HFFc6 (cell line): ENCODE measurements around the gene CSMD2. TPM values are rescaled to one million over a fixed set of nuclear protein-coding genes. Genes with fewer than 3 reads are reported as not detected.
A peak's percentile ranks its signal among the peaks of the same experiment; 100 is the strongest.

Experiments used
- DNase-seq: peaks from one replicate; pipeline ENCODE4 v3.0.0-alpha.2; 2018
- H3K27ac Mint-ChIP-seq: 2 replicates; pipeline ENCODE4 v1.8.0; 2020; ENCODE audit warnings: mild to moderate bottlenecking, mixed read lengths
- H3K27me3 Mint-ChIP-seq: 2 replicates; pipeline ENCODE4 v1.8.0; 2021; ENCODE audit warnings: mild to moderate bottlenecking, moderate library complexity, mixed read lengths; ENCODE audit not compliant: insufficient read depth
- H3K36me3 Mint-ChIP-seq: 2 replicates; pipeline ENCODE4 v1.8.0; 2021; ENCODE audit warnings: low read depth, mixed read lengths
- H3K4me1 Mint-ChIP-seq: 2 replicates; pipeline ENCODE4 v1.8.0; 2020; ENCODE audit warnings: low read depth, mixed read lengths
- H3K4me3 Mint-ChIP-seq: 2 replicates; pipeline ENCODE4 v1.8.0; 2020; ENCODE audit warnings: mild to moderate bottlenecking, moderate library complexity, mixed read lengths
- H3K9me3 Mint-ChIP-seq: 2 replicates; pipeline ENCODE4 v1.8.0; 2020; ENCODE audit warnings: mild to moderate bottlenecking, mixed read lengths
- CTCF ChIP-seq: fragments of 200-600 bp; sonication (generic); IDR thresholded peaks from 2 replicates; pipeline ENCODE4 v1.5.0; 2021; ENCODE audit warnings: antibody characterized with exemption, mild to moderate bottlenecking
- total RNA-seq, 6 experiments: library from RNA; stranded (reverse); fragmentation: NEBNext Ultra II Directional; extraction: Animal tissue kit (Norgen Biotek cat#: 25700); gene quantifications; 2 replicates in 1 of 6; 3 replicates in 5 of 6; pipeline ENCODE4 v1.2.3, GENCODE V29; 2021

The CSMD2 gene
- total RNA-seq, 6 experiments from 2014 or later, result 0.77 to 3.2 (median 1.2) TPM

DNA sequence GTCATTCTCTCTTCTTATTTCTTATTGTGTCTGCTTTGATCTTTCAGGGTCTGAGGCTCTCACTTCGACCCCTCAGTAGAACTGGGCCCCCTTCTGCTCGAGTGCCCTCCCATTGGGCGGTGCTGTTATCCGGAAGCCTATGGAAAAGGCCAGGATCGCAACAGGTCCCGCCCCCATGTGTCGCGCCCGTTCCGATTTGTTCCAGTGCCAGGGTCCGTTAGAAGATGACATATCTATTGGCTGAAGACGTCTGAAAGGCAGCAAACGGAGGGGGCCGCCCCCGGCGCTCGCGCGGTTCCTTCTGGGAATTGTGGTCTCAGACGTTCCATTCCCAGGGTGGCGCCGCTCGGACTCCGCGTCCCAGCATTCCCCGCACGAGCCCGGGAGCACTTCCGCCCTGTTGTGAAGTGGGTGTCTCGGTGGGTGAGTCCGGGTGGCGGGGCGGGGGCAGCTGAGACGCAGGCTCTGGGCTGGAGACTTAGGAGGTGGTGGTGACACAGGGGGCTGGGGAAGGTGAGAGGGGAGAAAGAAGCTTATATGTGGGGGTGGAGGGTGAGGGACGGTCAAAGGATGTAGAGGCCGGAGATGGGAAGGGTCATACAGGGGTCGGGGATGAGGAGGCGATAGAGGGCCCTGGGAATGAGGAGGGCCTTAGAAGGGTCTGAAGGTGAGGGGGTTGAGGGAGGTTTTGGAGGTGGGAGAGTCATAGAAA is 692.6 kb downstream of the CSMD2 start, which contains the start of gene ZSCAN20:
TSS of gene ZSCAN20 (plus strand) at position 377 of the 712 bp plus-strand sequence. CDS start 6,644 bp downstream, outside the sequence.
- H3K36me3 Mint-ChIP-seq, result peaks cover 10% of the 10 kb centered on the region; the same call in 1 of the 2 replicates
- H3K27ac Mint-ChIP-seq, result peak within 1 kb of the TSS; percentile 65
- no peaks in the 10 kb centered on the region for H3K27me3 Mint-ChIP-seq
- H3K4me3 Mint-ChIP-seq, result peak within 1 kb of the TSS; percentile 87
- H3K4me1 Mint-ChIP-seq, result peaks cover 58% of the 10 kb centered on the region
- no peak; the same call in 1 of the 2 replicates for TF ChIP-seq CTCF
- peak; percentile 99 for DNase-seq
- no peaks in the 10 kb centered on the region for H3K9me3 Mint-ChIP-seq

DNA sequence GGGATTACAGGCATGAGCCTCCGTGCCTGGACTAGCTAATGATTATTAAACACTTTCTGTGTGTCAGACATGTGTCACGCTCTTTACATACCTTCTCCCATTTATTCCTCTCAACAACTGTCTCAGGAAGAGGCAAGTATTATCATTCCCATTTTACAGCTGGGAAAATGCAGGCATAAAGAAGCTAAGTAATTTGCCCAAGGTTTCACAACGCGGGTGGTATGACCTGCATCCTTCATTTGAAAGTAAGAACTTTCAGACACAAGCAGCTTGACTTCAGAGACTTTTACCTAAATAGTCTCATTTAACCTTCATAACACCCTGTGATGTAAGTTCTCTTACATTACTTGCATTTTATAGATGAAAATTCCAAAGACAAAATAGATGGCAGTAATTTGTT is 693.6 kb downstream of the CSMD2 start:
- H3K4me3 Mint-ChIP-seq, result peak overlapping the region; percentile 87; the same call in 1 of the 2 replicates
- no peaks in the 10 kb centered on the region for H3K27me3 Mint-ChIP-seq
- H3K9me3 Mint-ChIP-seq, result no peaks in the 10 kb centered on the region
- no peak for DNase-seq
- no peak for TF ChIP-seq CTCF
- H3K4me1 Mint-ChIP-seq, result peaks cover 61% of the 10 kb centered on the region
- H3K27ac Mint-ChIP-seq, result peak overlapping the region; percentile 26; the same call in 1 of the 2 replicates
- H3K36me3 Mint-ChIP-seq, result peaks cover 6% of the 10 kb centered on the region; the same call in 1 of the 2 replicates

DNA sequence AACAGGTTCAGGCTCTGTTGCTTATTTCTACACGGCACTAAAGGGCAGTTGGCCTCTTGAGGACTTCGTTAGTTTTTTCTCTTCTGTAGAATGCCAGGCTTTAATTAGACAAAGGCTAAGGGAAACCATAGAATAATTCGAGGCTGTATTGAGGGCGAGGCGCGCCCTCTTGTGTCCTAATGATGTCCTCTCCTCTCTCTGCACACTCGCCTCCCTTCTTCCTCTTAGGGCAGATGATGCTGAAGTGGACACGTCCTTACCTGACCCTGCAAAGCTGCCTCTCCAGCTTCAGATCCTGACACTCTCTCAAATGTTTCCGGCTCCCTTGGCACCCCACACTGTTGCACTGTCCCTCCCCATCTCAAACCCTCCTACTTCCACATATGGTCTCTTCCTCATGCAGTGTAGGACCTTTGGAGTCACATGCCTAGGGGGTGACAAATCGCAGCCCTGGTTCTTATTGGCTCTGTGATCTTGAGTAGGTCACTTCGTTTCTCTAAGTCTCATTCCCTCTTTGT is 694.5 kb downstream of the CSMD2 start:
- Mint-ChIP-seq H3K4me3 (peak overlapping the region; percentile 72), H3K4me1 (peaks cover 68% of the 10 kb centered on the region), H3K27ac (peak overlapping the region; percentile 80), H3K9me3 (no peaks in the 10 kb centered on the region), H3K27me3 (peaks cover 3% of the 10 kb centered on the region; the same call in 1 of the 2 replicates), H3K36me3 (no peaks in the 10 kb centered on the region)
- TF ChIP-seq CTCF, result peak; percentile 90
- peak; percentile 87 for DNase-seq

DNA sequence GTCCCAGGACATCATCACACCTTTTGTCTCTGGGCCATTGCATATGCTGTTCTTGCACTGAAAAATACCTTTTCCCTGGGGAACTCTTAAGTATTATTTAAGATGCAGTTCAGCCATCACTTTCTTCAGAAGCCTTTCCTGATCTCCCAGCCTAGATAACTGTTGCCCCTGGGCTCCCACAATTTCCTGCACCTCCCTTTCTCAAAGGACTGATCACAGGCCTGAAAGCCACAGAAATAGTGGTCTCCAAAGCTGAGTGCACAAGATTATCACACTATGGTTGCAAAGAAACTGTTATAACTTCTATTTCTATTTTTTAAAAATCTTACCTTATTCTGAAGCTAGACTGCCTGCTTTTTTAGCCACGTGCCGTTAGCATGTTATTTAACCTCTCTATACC is 695.3 kb downstream of the CSMD2 start:
- H3K4me1 Mint-ChIP-seq, result peaks cover 68% of the 10 kb centered on the region
- H3K27ac Mint-ChIP-seq, result no peak overlapping the region
- H3K4me3 Mint-ChIP-seq, result no peak overlapping the region
- no peaks in the 10 kb centered on the region for H3K36me3 Mint-ChIP-seq
- DNase-seq, result no peak
- no peaks in the 10 kb centered on the region for H3K9me3 Mint-ChIP-seq
- peaks cover 3% of the 10 kb centered on the region; the same call in 1 of the 2 replicates for H3K27me3 Mint-ChIP-seq
- TF ChIP-seq CTCF, result no peak

DNA sequence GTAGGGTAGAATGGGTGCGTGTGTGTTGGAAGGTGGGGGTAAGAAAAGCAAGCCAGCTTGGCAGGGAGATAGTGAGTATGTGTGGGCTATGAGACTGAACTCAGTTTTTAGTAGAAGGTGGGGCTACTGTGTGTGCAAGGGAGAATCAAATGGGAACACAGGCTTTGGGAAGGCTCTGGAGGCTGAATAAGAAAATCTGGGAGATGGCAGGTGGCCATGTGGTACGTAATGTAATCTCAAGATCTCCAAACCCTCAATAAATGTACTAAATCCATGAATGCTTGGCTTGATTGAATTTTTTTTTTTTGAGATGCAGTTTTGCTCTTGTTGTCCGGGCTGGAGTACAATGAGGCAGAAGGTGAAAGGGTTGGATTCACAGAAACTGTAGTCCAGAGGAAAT is 696.1 kb downstream of the CSMD2 start:
- Mint-ChIP-seq H3K27ac (no peak overlapping the region), H3K4me1 (peaks cover 61% of the 10 kb centered on the region), H3K9me3 (no peaks in the 10 kb centered on the region), H3K4me3 (no peak overlapping the region), H3K36me3 (no peaks in the 10 kb centered on the region), H3K27me3 (peaks cover 3% of the 10 kb centered on the region; the same call in 1 of the 2 replicates)
- no peak for TF ChIP-seq CTCF
- no peak for DNase-seq
